Neural crest cell (in vitro differentiated cells): ENCODE data around the gene DPH6. TPM values are rescaled to one million over a fixed set of nuclear protein-coding genes. Genes with fewer than 3 reads are reported as not detected.
"Not testable (repeated sequence)": the region's sequence is repeated elsewhere in the genome, so short reads cannot be mapped to it uniquely, and the experiment has no call there.

Experiments
- DNase-seq: peaks from one replicate; pipeline ENCODE4 v3.0.0; 2021; ENCODE audit warnings: low read depth, mixed read lengths, low spot score
- H3K27ac Mint-ChIP-seq: one replicate; pipeline ENCODE4 v1.8.0; 2021; ENCODE audit warnings: mild to moderate bottlenecking, mixed read lengths; ENCODE audit not compliant: unreplicated experiment
- H3K27me3 Mint-ChIP-seq: 2 replicates; pipeline ENCODE4 v1.8.0; 2021; ENCODE audit warnings: low read depth, mild to moderate bottlenecking, mixed read lengths
- H3K36me3 Mint-ChIP-seq: 2 replicates; pipeline ENCODE4 v1.8.0; 2021; ENCODE audit warnings: low read depth, mild to moderate bottlenecking, mixed read lengths
- H3K4me1 Mint-ChIP-seq: 2 replicates; pipeline ENCODE4 v1.8.0; 2021; ENCODE audit warnings: mixed read lengths
- H3K4me3 Mint-ChIP-seq: one replicate; pipeline ENCODE4 v1.8.0; 2021; ENCODE audit warnings: mild to moderate bottlenecking, mixed read lengths
- H3K9me3 Mint-ChIP-seq: 2 replicates; pipeline ENCODE4 v1.8.0; 2021; ENCODE audit warnings: mixed read lengths
- total RNA-seq: library from RNA; stranded (reverse); gene quantifications from 2 replicates; pipeline ENCODE4 v1.2.1, GENCODE V29; 2021
- TF ChIP-seq, protein P1 (sequence below): fragments of 200-600 bp; sonication (generic); conservative IDR thresholded peaks from 2 replicates; pipeline ENCODE4 v1.5.0; 2021; ENCODE audit warnings: antibody characterized with exemption, mild to moderate bottlenecking

DPH6 gene
- total RNA-seq, 1 donor from 2014 or later, result 20.1 TPM

DNA sequence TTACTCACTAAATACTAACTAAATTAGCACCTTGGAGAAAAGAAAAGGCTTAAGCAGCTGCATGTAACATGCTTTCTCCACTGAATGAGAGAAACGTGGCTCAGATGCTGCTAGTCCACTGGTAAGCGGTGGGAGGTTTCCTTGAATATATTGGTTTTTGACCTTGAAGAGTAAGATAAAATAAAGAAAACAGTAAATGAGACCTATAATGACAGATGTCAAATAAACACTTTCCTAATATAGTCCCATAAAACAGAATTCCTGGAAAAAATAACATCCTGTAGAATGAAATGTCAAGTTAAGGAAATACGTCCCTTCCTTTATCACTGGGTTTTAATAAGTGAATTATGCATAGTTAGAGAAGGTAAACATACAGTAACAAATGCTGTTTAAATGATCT is 215.0 kb downstream of the DPH6 start:
- Mint-ChIP-seq H3K9me3 (peaks cover 4% of the 10 kb centered on the region), H3K36me3 (peaks cover 3% of the 10 kb centered on the region), H3K27ac (no peak overlapping the region), H3K27me3 (no peaks in the 10 kb centered on the region), H3K4me3 (no peak overlapping the region), H3K4me1 (peaks cover 5% of the 10 kb centered on the region)
- TF ChIP-seq, protein P1, sequence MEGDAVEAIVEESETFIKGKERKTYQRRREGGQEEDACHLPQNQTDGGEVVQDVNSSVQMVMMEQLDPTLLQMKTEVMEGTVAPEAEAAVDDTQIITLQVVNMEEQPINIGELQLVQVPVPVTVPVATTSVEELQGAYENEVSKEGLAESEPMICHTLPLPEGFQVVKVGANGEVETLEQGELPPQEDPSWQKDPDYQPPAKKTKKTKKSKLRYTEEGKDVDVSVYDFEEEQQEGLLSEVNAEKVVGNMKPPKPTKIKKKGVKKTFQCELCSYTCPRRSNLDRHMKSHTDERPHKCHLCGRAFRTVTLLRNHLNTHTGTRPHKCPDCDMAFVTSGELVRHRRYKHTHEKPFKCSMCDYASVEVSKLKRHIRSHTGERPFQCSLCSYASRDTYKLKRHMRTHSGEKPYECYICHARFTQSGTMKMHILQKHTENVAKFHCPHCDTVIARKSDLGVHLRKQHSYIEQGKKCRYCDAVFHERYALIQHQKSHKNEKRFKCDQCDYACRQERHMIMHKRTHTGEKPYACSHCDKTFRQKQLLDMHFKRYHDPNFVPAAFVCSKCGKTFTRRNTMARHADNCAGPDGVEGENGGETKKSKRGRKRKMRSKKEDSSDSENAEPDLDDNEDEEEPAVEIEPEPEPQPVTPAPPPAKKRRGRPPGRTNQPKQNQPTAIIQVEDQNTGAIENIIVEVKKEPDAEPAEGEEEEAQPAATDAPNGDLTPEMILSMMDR, result no peak
- DNase-seq, result no peak

DNA sequence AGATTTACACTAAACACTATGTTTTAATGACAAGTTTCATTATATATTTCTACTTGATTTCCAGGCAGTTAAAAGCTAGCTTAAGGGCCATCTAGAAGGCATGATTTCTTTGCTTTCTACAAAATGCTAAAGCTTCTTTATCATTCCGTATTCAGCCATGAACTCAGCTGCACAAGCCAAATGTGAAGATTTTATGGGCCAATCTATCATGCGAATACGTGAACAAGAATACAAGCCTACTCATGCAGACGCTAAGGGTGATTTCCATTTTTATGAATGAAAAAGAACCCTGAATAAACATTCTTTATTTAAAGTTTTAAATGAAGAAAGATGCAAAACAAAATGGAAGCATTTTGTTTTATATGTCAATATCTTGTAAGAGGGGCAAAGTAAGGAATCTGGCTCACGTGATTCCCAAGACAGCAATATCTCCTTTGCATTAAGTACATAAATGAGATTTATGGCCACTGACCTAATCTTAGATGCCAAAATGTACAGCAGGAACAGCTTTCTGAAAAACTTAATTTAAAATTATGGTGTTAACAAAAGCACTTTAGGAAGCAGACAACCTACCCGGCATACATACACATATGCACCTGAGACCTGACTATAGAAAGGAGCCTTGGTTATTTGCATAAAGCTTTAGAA is 215.8 kb downstream of the DPH6 start:
- Mint-ChIP-seq H3K36me3 (no peaks in the 10 kb centered on the region), H3K27me3 (no peaks in the 10 kb centered on the region), H3K4me1 (peaks cover 5% of the 10 kb centered on the region), H3K9me3 (no peaks in the 10 kb centered on the region), H3K4me3 (no peak overlapping the region), H3K27ac (no peak overlapping the region)
- TF ChIP-seq, protein P1, result no peak
- DNase-seq, result no peak

DNA sequence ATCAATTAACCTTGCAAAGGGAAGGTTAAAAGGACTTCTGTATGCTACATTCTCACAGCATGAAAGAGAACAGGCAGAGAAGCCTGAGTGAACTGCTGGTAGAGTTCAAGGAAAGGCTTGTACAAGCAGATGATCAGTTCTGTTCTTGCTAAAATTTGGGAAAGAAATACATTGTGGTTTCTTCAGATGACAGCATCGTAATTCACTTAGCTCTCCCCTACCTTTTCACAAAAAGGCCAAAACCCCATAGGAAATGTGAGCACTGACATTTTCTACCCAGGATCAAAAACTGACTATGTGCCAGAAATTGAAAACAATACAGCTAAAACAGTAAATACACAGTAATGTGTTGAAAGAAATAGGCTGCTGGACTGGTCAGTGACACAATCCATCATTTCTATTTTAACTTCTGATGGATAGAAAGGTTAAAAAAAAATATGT is 216.4 kb downstream of the DPH6 start:
- no peak for DNase-seq
- Mint-ChIP-seq H3K9me3 (no peaks in the 10 kb centered on the region), H3K36me3 (no peaks in the 10 kb centered on the region), H3K27ac (no peak overlapping the region), H3K4me1 (peaks cover 5% of the 10 kb centered on the region), H3K27me3 (no peaks in the 10 kb centered on the region), H3K4me3 (no peak overlapping the region)
- TF ChIP-seq, protein P1, result no peak

DNA sequence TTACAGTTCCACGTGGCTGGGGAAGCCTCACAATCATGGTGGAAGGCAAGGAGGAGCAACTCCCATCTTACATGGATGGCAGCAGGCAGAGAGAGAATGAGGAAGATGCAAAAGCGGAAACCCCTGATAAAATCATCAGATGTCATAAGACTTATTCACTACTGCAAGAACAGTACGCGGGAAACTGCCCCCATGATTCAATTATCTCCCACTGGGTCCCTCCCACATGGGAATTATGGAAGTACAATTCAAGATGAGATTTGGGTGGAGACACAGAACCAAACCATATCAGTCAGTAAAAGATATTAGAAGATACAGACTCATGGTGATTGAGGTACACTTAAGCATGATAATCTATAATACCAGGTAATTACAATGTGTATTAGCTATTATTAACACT is 217.1 kb downstream of the DPH6 start:
- H3K4me3 Mint-ChIP-seq, DNase-seq, H3K27me3 Mint-ChIP-seq, H3K9me3 Mint-ChIP-seq, H3K27ac Mint-ChIP-seq, H3K4me1 Mint-ChIP-seq, H3K36me3 Mint-ChIP-seq: not testable (repeated sequence)

DNA sequence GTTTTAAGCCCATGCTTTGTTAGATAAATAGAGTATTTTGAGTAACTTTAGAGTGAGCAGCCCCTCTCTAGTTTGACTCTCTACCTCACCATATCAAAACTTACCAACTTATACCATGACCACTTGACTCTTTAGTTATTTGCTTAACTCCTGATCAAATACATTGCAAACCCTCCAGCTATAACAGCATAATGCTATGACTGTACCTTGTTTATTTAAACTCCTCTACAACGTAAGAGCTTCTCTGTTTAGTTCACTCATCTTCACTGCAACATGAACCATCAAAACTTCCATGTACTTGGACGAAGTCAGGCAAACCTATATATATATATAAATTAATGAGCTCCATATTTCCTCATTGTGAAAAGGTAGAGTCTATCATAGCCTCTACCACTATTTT is 218.2 kb downstream of the DPH6 start:
- TF ChIP-seq, protein P1, result no peak
- no peak overlapping the region for H3K27ac Mint-ChIP-seq
- no peaks in the 10 kb centered on the region for H3K27me3 Mint-ChIP-seq
- H3K4me1 Mint-ChIP-seq, result peaks cover 10% of the 10 kb centered on the region
- no peak for DNase-seq
- no peaks in the 10 kb centered on the region for H3K36me3 Mint-ChIP-seq
- no peak overlapping the region for H3K4me3 Mint-ChIP-seq
- no peaks in the 10 kb centered on the region for H3K9me3 Mint-ChIP-seq

DNA sequence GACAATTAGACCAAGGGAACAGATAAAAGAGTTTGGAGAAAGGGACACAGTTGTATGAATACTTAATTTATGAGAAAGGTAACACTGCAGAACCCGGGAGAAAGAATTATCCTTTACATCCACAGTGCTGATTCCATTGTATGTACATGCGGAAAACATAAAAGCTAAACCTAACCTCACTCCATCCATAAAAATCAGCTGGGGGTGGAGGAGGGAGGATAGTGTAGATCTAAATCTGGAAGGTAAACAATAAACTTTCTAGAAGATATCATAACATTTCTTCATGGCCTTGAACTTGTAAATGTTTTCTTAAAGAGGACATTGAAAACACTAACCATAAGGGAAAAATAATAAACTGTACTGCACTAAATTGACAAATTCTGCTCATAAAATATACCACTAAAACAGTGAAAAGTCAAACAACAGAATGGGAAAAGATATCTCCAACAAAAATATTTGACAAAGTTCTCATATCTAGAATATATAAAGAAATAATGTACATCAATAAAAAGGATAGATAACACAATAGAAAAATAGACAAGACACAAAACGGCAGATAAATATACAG is 220.5 kb downstream of the DPH6 start:
- TF ChIP-seq, protein P1, result no peak
- H3K4me3 Mint-ChIP-seq, result no peak overlapping the region
- no peaks in the 10 kb centered on the region for H3K36me3 Mint-ChIP-seq
- H3K27ac Mint-ChIP-seq, result no peak overlapping the region
- no peaks in the 10 kb centered on the region for H3K27me3 Mint-ChIP-seq
- H3K4me1 Mint-ChIP-seq, result peaks cover 10% of the 10 kb centered on the region
- peaks cover 3% of the 10 kb centered on the region for H3K9me3 Mint-ChIP-seq
- no peak for DNase-seq
